NT2/D1 (cell line): ENCODE data around the gene MBP.
"Not testable (repeated sequence)": the region's sequence is repeated elsewhere in the genome, so short reads cannot be mapped to it uniquely, and the experiment has no call there.

ENCODE experiments used
- SUZ12 ChIP-seq: IDR thresholded peaks from 2 replicates; pipeline ENCODE4 v1.6.1; 2011; ENCODE audit not compliant: insufficient read length, insufficient read depth; ENCODE audit errors: extremely low read depth
- YY1 ChIP-seq: IDR thresholded peaks from 2 replicates; pipeline ENCODE4 v1.6.1; 2011; ENCODE audit not compliant: insufficient read length, insufficient read depth
- ZNF274 ChIP-seq: IDR thresholded peaks from 2 replicates; pipeline ENCODE4 v1.6.1; 2011; ENCODE audit warnings: mild to moderate bottlenecking, low read depth, low read length

- TF ChIP-seq YY1, ZNF274, SUZ12: not testable (repeated sequence)
Observed at GRCh38 chr18:76965555-76966151, 166.9 kb downstream of the MBP start.
